NB4 (cell line): ENCODE data around the gene MFAP4.

ENCODE experiments used
- CTCF ChIP-seq: IDR thresholded peaks from one replicate; pipeline ENCODE4 v1.5.1; 2012; ENCODE audit warnings: low read depth, low read length
- MYC ChIP-seq: IDR thresholded peaks from 2 replicates; pipeline ENCODE4 v1.6.1; 2011; ENCODE audit warnings: low read depth, low read length
- POLR2A ChIP-seq: IDR thresholded peaks from 2 replicates; pipeline ENCODE4 v1.6.1; 2011; ENCODE audit warnings: mild to moderate bottlenecking; ENCODE audit not compliant: insufficient read length; ENCODE audit errors: extremely low read depth

- TF ChIP-seq MYC (no peak), CTCF (no peak), POLR2A (no peak)
Measured at GRCh38 chr17:19341641-19342610, 45.1 kb downstream of the MFAP4 start.
